KG1 (cell line): ENCODE results near the gene TNF.

ENCODE experiments used
- DNase-seq: peaks from one replicate; lab custom pipeline; 2025; lab: John Stamatoyannopoulos, UW

The TNF gene

DNA sequence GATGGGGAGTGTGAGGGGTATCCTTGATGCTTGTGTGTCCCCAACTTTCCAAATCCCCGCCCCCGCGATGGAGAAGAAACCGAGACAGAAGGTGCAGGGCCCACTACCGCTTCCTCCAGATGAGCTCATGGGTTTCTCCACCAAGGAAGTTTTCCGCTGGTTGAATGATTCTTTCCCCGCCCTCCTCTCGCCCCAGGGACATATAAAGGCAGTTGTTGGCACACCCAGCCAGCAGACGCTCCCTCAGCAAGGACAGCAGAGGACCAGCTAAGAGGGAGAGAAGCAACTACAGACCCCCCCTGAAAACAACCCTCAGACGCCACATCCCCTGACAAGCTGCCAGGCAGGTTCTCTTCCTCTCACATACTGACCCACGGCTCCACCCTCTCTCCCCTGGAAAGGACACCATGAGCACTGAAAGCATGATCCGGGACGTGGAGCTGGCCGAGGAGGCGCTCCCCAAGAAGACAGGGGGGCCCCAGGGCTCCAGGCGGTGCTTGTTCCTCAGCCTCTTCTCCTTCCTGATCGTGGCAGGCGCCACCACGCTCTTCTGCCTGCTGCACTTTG, at the start of gene TNF:
TSS of gene TNF (plus strand) at position 231 of the 567 bp plus-strand sequence. CDS start at position 408, 177 bp downstream.
- no peak for DNase-seq

DNA sequence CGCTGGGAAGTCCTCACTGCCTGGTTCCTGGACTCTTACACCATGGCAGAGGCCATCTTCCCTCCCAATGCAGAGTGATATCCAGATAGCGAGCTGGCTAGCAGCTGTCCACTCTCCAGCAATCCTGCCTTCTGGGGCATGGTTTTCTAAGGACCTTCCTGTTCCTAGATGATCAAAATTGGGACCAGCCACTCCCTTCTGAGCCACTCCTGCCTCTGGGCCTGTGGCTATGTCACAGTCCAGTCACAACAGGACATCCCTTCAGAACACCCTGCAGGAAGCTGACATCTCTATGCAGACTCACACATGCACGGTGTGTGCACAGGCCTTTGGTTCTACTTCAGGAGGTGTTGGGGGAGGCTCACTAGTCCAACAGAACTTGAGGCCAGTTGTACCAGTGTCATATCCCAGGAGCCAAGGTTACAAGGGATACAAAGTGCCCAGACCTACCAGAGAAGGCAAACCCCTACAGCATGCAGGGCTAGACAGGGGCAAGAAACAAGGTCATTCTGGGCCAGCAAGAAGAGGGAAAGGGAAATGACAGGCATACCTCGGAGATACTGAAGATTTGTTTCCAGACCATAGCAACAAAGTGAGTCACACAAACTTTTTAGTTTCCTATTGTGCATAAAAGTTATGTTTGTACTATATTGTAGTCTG, 49.3 kb upstream of the TNF start:
- no peak for DNase-seq

DNA sequence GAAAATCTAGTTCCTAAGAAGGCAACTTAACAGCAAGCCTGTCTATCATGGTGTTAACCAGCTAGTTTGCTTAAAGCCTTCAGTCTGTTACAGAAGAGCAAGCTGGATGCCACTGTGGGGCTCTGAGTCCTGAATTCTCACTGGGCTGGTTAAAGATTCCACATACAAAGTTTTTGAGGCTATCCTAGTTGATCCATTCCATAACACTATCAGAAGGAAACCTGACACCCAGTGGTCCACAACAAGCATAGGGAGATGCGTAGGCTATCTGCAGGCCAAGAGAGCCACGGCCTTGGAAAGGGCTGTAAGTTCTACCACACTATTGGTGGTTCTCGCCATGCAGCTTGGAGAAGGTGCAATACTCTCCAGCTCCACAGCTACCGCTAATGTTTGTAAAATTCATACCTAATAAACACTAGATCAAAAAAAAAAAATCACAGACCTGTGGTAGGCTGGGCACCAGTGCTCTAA, 47.0 kb upstream of the TNF start:
- DNase-seq = no peak

DNA sequence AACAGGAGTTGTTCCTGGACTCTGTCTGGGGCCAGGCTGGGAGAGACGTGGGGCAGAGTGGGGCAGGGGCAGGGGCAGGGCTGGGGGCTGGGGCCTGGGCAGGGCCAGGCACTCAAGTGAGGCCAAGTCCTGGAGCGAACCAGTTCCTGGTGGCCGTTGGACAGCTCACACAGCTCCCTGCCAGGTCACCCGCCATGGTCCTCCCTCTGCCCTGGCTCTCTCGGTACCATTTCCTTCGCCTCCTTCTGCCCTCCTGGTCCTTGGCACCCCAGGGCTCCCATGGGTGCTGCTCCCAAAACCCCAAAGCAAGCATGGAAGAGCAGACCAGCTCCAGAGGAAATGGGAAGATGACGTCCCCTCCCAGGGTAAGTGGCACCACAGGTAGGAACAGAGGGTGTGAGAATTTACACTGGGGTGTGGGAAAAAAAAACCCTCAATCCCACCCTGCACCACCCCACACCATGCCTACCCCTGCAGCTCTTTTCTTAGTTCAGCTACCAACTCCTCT, 46.5 kb upstream of the TNF start, which contains the start of gene MCCD1:
TSS of gene MCCD1 (plus strand) at position 142 of the 508 bp plus-strand sequence. CDS start at position 195, 53 bp downstream.
- DNase-seq = no peak

DNA sequence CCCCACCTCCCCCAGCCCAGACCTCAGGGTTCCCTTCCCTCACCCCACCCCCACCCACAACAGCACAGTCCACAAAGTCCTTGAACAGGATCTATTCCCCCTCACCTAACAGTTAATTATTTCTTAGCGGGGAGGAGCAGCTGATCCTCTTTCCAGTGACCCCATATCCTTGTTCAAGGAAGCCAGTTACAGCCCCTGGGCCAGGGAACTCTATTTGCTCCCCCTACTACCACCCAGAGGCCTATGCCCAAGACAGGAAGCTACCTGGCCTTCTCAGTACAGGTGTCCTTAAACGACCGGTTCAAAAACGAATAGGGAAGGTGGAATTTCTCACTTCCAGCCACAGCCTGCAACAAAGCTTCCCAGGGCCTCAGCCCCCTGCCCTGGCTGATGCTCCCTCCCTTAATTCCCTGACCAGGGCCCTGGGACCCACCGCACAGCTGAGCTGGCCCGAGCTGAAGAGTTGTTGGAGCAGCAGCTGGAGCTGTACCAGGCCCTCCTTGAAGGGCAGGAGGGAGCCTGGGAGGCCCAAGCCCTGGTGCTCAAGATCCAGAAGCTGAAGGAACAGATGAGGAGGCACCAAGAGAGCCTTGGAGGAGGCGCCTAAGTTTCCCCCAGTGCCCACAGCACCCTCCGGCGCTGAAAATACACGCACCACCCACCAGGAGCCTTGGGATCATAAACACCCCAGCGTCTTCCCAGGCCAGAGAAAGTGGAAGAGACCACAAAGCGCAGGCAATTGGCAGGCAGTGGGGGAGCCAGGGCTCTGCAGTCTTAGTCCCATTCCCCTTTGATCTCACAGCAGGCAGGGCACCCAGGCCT, 45.8 kb upstream of the TNF start:
- DNase-seq = no peak

DNA sequence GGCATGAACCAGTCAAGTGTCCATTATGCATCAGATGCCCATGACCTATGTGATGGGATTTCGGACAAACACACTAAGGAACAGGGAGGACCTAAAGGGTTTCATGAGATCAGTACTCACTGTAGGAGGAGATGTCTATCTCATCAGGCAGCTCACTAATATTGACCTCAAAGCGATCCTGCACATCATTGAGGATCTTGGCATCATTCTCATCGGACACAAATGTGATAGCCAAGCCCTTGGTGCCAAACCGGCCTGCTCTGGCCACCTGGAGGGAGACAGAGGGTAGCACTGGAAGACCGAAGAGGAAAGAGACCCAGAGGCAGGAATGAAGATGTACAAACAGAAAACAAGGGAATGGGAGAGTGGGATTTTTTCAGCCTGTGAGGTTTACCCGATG, 44.7 kb upstream of the TNF start:
- DNase-seq = no peak

DNA sequence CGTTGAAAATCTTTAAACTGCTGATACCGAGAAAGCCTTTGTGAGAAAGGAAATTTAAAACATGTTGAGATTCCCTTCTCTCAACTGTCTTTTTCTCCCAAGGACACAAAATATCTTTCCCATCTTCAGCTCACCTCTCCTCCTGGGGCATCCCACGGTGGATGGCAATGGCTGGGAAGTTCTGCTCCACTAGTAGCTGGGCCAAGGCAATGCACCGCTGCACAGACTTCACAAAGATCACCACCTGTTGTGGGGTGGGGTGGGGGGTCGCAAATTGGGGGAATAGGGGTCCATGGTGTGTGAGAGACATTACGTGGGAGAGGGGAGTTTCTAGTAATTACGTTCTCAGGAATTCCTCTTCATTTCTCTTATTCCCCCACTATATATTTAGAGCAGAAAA, 44.2 kb upstream of the TNF start:
- DNase-seq = no peak

DNA sequence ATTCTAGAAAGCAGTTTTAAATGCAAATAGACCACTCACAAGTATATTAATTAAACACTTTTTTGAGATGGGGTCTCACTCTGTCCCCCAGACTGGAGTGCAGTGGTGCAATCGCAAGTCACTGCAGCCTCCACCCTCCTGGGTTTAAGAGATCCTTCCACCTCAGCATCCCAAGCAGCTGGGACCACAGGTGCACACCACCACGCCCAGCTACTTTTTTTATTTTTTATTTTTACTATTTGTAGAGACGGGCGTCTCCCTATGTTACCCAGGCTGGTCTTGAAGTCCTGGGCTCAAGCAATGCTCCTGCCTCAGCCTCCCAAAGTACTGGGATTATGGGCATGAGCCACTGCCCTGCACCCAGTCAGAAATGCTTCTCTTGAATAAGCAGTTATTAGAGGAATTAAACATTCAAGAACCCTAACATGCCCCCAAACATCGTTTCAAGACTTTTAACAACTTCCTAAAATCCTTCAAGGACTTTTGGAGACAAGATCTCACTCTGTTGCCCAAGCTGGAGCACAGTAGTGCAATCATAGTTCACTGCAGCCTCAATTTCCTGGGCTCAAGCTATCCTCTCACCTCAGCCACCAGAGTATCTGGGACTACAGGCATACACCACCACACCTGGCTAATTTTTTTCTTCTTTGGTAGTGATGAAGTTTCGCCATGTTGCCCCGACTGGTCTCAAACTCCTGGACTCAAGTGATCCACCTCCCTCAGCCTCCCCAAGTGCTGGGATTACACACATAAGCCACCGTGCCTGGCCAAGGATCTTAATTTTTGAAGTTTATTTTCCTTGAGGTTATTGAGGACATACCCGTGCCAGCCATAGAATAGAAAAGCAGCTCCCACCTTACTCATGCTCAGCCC, 43.4 kb upstream of the TNF start:
- no peak for DNase-seq

DNA sequence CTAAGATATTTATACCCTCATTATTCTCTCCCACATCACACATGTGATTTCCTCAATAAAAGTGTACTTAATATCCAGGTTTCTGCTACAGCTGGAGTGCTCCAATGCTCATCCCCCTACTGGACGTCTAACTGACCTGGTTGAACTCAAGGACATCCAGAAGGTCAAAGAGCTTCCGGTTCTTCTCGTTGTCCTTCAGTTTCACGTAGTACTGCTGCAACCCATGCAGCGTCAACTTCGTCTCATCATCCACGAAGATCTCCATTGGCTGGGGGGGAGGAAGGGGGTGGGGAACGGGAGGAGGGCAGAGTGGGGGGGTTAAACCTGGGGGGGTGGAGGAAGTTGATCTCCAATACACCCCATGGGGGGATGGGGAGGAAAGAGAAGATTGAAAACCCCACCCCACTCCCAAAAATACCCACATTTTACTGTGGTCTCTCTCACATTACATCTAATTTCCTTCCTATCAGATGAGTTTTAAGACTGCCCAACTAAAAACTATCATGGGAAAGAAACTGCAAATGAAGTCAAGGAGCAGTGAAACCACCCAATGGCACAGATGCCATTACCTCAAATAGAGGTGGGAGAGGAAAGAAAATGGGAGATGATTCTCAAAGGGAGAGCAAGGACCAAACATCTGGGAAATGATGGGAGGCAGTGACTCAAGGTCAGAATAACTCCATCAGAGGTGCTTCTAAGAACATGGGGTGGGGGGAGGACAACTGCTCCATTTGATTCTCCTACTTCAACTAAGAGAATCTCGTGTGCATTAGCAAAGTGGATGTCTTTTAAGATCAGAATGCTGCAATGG, 42.5 kb upstream of the TNF start:
- no peak for DNase-seq

DNA sequence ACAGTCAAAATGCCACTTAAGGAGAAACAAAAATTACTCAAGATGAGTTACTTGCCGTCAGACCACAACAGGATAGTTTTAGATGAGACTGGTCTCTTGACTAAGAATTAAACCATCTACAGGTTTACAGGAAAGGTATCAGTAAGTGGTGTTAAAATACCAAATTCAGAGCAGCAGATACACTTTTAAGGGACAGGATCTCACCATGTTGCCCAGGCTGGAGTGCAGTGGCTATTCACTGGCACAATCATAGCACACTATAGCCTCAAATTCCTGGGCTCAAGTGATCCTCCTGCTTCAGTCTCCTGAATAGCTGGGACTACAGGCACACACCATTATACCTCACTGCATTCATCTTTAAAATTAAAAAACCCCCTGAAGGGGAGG, 41.9 kb upstream of the TNF start:
- no peak for DNase-seq

DNA sequence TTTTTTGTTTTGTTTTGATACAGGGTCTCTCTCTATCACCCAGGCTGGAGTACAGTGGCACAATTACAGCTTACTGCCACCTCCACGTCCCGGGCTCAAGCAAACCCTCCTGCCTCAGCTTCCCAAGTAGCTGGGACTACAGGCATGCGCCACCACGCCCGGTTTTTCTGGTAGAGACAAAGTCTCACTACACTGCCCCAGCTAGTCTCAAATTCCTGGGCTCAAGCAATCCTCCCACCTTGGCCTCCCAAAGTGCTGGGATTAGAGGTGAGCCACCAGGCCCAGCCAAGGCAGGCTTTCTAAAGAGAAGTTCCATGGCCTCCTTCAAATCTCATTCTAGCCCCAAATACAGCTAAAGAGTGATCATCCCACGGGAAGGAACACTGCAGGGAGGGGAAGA, 41.4 kb upstream of the TNF start:
- no peak for DNase-seq

DNA sequence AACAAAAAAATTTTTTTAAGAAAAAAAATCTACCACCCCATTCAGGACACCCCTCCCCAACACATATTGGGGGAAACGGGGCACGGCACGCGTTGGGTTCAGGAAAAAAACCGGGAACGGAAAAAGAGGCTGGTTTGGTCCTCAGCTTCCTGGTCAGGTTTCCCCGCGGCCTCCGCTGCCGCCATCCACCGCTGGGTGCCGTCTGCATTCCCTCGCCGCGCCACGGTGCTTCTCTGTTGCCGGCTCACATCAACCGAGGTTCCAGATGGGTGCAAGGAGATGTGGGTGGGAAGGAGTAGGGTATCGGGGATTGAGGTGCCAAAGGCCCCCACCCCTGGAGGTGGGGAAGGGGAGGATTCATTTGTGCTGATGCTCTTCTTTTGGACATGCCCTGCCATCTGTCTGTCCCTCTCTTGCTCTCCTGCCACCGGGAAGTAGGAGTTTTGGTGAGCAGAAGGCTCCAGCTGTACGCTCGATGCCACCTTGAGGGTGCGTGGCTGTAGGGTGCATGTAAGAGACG, 40.8 kb upstream of the TNF start:
- no peak for DNase-seq

DNA sequence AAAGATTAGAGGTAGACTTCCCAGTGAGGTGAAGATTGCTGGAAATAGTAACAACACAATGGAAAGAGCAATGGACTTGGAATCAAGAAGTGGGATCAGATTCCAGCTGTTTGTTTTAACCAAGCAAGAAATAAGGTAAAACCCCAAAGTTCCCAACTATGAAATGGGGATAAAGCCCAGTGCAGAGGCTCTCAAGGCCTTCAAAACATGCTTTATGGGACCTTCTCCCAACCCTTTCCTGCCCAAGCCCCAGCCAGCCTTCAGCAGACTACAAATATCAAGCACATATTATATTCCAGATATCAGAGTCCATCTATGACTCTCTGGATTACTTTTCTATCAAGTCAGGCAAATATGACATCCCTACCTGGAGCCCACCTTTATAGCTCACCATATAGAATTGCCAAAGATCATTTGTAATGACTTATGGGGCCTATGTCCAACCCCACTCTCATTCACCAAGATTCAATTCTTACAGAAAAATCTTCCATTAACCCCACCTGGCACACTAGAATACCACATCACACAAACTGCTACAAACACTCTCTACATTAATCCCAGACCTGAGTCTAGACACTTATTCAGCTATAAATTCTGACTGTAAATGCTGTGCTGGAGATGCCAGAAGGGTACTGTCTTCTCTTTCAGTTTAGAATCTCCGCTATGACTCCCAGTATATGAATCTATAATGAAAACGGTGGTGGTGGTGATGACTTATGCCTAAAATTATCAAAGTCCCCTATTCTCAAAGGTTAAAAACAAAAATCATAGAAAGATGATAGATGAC, 39.6 kb upstream of the TNF start:
- no peak for DNase-seq

DNA sequence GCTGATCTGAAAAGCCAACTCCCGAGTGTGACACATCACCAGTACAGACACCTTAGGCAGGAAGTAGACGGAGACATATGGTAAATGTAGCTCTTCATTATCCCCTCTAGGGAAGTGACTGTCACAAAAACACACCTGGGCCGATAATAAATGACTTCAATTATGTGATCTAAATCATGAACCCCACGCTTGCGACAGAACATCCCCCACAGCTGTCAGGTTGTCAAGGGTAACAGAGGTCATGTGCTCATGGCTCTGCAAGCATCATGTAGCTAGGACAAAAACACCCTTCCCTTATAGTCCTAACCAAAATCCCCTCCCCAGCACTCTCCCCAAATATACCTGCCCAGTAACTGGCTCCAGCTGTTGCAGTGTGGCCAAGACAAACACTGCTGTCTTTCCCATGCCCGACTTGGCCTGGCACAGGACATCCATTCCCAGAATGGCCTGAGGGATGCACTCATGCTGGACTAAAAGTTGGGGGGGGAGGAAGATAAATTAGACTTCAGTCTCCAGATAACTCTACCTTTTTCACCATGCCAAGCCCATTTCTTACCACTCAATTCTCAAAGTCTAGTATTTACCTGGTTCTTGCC, 36.5 kb upstream of the TNF start:
- DNase-seq = no peak

DNA sequence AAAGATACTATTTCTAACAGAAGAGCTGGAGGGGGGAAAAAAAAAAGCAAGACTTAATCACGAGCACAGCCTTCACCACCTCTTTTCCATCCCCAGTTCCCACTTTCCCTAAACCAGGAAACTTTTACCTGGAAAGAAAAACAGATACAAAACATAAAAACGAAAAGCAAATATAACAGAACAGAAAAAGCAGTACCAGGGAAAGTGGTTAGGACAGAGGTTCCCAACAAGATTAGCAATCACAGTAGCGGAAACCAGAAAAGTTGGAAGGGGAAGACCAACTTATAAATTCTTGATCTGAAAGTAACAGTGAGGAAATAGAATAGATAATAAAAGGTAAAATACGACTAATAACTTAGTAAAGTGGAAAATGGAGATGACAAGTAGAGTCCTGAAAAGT, 34.7 kb upstream of the TNF start:
- DNase-seq = no peak

DNA sequence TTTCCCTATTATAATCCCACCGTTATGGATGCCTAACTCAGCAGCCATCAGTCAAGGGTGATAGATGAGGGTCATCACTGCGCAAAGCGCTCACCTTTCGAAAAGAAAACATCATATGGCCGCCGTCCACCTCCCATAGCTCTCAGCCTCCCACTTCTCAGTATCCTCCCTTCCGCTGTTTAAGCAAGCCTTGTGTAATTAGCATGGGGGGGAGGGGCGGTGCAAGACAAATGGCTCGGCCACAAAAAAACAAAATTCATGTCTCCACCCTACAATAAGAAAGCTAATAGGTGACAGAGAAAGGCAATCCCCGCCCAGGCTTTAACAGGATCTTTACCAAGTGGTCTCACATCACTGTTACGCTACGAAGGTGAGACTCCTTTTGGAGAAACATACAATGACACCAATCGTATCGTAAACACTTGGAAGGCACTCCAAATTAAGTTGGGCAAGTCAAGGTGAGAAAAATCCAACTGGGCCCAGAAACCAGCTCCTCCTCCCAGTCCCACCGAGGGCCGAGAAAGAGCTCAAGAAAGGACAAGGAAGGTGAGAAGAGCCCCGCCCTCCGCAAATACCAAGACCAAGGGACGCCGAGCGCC, 34.2 kb upstream of the TNF start:
- peak; percentile 57 for DNase-seq

DNA sequence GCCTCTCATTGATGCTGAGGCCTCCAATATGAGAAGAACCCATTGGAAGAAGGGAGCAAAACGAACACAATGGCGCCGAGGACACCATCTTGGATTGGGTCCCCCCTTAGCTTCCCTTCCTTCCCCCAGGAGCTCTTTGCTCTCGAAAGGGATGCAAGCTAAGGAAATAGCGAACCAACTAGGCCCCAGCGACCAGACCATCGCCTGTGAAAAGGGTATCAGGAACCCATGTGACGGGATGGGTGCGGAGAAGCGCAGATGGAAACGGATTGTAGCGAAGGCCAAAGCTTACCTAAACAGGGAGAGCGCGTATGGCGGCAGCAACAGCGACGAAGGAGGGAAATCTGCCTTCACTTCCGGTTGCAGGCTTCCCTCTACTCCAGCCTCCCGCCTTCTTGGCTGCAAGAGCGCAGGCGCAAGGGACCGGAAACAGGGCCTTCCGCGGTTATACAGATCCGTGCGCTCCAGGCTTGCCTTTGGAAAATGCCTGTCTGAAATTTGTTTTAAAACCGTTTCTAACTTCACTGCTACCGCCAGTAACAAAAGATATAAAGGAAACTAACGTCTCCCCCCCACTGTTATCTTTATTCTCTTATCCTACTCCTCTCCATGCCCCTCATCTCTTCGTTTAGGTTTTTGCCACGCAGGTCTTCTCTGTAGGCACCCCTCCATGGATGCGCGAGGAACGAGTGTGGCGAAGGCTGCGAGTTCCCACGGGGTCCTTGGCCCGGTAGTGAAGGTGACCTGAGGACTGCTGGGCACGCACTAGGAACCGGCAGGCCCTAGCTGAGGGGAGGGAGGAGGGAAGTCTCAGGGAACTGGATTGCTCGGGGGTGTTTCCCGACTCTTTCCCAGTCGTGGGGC, 33.5 kb upstream of the TNF start, which contains the start of gene DDX39B:
TSS of gene DDX39B (minus strand) at position 346 of the 864 bp plus-strand sequence. CDS start 1,471 bp downstream, outside the sequence.
- DNase-seq = peak; percentile 99

DNA sequence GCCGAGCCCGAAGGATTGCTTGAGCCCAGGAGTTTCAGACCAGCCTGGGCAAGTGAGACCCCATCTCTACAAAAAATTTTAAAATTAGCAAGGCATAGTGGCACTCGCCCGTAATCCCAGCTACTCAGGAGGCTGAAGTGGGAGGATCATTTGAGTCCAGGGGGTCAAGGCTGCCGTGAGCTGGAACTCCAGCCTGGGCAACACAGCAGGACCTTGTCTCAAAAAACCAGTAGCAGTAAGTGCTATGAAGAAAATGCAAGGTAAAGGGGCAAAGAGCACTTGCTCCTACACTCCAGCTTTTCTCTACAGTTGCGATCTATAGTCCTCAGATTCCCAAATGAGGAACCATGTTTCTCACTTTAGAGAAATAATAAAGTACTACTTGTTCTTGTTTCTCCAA, 31.7 kb upstream of the TNF start:
- no peak for DNase-seq
